GM18861 (cell line): ENCODE results near the gene UTP15.

Source experiments
- ATAC-seq: cut with Tn5 transposase; IDR thresholded peaks from one replicate; pipeline ENCODE4 v1.9.1; 2021; ENCODE audit not compliant: unreplicated experiment

Gene UTP15

GRCh38 chr5:73620334-73620687, 54.8 kb downstream of the UTP15 start:
- ATAC-seq: no peak

- no peak for ATAC-seq
Observed at GRCh38 chr5:73623060-73623459, 57.5 kb downstream of the UTP15 start.

DNA sequence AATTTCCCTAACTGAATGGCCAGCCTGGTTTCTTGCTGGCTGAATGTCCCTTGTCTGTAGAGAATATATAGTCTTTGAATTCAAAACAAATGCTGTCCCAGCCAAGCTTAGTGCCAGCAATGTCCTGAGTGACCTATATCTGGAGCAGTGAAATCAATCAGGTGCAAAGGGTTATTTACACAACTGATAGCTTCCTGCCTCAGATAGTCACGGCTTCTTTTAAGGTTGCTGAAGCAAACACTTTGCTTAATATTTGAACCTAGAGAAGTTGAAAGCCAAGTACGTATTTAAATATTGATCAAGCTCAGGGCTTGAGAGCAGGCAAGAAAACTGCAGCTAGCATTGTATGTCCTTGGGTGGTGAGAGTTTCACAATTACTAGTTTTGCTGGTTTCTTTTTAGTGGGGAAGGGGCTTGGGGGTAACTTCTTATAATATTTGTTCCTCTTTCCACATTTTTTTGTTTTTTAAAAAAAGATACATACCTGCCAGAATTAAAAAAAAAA, 58.4 kb downstream of the UTP15 start:
- ATAC-seq: no peak

- ATAC-seq: no peak
Observed at GRCh38 chr5:73624888-73625287, 59.3 kb downstream of the UTP15 start.

DNA sequence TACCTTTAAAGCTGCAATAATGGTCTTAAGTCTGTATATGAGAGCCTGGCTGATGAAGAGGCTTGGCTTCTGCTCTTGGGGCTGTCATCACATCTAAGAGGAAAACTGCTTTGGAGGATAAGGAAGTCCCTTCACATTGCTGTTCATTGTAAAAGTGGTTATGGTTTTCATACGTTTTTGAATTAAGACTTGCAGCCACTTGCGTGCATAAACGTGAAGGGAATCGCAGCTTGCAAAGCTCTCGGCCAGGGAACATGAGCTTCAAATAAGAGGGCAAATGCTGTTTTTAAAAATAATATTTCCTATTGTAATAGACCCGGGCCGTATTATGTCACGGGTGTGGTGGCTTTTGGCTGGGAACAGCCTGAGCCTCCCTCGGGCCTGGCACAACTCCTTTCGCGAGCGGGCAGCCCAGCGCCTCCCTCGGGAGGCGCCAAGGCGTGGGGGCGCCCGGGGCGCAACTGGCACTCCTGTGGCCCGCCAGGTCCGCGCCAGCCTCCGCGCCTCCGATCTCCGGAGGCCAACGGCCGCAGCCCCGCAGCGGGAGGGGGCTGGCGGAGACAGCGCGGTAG, 59.9 kb downstream of the UTP15 start:
- no peak for ATAC-seq

- no peak for ATAC-seq
Observed at GRCh38 chr5:73625944-73626811, 60.6 kb downstream of the UTP15 start, which contains the start of gene ARHGEF28. TSS of gene ARHGEF28 (plus strand) at chr5:73626196. CDS start at chr5:73684852, 58,656 bp downstream.

DNA sequence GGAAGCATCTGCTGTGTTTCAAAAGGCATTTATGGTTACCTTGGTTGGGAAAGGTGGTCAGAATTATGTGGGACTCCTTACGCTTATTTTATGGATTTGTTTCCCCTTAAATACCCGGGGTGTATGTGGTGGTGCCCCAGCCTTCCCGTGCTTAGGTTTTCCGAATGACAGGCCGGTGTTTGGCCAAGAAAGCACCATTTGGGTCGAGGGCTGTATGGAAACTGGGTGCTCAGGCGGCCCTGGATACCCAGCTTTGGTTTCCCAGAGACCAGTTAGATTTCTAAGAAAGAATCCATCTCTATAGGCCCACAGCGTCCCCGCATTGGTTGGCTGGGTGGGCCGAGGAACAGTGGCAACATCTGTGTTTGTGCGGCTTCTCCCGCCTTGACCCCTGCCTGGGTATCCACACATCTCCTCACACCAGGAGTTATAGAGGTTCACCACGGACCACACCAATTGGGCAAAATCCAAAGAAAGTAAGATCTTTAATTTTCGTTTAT, 61.3 kb downstream of the UTP15 start:
- ATAC-seq: no peak

- no peak for ATAC-seq
Observed at GRCh38 chr5:73629456-73629855, 63.9 kb downstream of the UTP15 start.

DNA sequence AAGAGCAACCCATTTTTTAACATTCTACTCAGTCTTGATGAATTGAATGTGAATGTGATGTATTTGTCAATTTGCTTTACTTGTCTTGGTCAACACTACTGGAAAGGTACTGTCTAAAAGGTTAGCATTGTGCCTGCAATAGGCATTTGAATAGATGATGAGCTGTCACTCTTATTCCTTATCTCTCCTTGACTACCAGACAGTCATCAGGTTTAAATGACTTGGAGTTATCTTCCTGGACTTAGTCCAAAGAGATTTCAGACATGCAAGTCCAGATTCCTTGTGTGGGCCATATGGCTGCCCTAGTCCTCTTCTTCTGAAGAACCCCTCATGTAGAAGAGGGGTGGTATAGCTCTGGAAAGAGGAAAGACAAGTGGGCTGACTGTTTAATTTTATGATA, 65.2 kb downstream of the UTP15 start:
- no peak for ATAC-seq

DNA sequence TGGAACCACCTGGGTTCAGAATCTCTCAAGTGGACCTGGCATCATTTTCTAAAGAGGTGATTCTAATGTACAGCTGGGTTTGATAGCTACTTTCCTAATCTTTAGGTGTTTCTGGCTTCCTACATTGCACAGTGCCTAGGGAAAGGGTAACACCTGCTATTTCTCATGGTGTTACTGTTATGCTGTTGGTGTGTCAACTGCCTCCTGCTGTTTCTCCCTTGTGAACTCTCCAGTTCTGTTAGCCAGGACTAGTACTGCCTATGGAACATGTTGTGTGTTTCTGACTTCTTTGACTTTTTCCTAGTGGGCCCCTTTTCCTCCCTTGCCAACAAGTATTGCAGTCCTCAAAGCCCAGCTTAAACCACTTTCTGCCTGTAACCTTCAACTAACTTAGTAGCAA, 66.0 kb downstream of the UTP15 start:
- ATAC-seq: no peak
